CD4-positive, alpha-beta T cell treated with Interleukin-10 for 1 hour (primary cell): Measurements from ENCODE around the gene C6.
"Not testable (repeated sequence)": the region's sequence is repeated elsewhere in the genome, so short reads cannot be mapped to it uniquely, and the experiment has no call there.

Experiments used
- DNase-seq: peaks from one replicate; pipeline ENCODE4 v3.0.0-alpha.2; 2020

The C6 gene

DNA sequence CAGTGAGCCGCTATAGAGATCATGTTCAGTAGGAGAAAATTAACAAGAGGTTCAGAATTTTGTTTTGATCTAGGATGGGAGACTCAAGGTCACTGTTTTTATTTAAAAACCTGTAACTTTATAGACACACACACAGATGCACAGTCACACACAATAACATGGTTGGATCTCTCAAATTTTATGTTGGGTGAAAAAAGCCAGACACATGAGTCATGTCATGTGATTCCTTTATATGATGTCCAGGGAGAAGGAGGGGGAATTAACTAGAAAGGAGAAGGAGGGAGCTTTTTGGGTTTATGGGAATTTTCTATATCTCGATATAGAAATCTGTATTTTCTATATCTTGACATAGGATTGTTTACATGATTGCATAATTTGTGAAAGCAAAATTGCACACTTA is 17.1 kb downstream of the C6 start:
- DNase-seq, result no peak

DNA sequence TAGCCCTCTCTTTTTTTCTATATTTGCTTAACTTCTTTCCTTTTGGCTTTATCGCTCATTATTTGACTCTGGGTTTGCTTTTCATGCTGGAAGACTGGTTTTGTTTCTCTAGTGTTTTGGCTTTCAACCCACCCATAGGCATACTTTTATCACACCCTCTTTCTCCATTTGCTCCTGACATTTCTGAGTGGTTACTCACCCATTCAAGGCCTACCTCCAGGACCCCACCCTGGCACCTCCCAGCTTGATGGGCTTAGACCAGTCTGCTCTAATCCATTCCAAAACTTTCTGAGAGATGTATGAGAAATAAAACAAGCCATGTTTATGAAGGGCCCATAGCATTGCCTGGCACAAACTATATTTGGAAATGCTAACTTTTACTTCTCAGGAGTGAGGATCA is 18.1 kb downstream of the C6 start:
- DNase-seq, result no peak

- no peak for DNase-seq
These were observed 19.0 kb downstream of the C6 start for GRCh38 chr5:41194339-41194738.

DNA sequence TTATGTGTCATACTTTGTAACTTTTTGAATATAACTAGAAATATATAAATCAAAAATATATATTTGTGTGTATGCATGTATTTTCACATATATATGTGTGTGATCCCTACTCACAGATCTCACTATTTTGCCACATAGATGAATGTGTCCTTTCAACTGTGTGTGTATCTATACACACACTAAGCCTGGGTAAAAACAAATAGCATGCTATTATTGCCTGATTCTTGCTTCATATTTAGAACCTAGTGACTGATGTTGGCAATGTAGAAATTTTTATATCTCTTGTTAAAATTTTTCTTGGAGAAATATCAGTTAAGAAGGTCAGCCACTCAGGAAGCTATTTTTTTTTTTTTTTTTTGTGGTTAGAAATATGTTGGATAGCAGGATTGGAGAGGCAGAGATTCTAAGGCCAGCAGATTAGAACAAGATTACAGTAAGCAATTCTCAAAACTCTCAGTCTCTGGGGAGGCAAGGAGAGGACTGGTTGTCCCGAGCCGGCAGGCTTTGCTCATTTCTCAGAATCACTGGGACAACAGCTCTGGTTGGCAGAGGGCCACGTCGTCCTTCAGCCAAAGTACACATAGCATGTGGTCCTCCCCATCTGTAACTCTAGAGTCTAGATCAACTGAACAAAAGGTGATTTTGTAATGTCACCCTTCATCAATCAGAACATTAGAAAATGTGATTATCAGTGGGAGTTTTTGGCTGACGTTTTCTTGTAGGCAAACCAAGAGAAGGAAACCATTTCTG is 19.7 kb downstream of the C6 start:
- no peak for DNase-seq

DNA sequence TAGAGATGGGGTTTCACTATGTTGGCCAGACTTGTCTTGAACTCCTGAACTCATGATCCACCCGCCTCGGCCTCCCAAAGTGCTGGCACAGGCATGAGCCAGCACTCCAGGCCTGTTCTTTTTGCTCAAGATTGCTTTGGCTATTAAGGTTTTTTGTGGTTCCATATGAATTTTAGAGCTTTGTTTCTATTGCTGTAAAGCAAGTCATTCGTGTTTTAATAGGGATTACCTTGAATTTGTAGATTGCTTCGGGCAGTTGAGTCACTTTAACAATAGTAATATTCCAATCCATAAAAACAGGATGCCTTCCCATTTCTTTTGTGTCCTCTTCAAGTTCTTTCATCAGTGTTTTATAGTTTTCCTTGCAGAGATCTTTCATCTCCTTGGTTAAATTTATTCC is 22.1 kb downstream of the C6 start:
- DNase-seq, result no peak

DNA sequence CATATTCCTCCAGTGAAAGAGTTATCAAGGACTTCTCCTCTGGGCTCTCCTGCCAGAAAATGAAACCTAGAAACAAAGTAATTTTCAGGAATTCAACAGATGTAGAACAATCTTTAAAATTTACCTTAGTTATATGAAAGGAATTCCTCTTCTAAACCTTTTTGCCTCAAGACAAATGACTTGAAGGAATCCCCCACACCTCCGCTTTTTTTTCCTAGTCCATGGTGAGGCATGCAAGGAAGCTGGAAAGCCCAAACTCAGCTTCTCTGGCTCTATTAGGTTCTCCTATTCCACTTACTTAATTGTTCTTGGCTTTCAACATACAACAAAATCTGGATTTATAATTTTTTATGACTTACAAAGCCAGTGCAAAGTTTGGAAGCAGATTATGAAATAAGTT is 27.2 kb downstream of the C6 start:
- no peak for DNase-seq

DNA sequence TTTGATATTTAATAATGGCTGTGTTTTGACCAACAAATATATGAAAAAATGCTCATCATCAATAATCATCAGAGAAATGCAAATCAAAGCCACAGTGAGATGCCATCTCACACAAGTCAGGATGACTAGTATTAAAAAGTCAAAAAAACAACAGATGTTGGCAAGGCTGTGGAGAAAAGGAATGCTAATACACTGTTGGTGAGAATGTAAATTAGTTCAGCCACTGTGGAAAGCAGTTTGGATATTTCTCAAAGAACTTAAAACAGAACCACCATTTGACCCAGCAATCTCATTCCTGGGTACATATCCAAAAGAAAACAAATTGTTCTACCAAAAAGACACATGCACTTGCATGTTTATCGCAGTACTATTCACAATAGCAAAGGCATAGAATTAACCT is 30.0 kb downstream of the C6 start:
- DNase-seq, result not testable (repeated sequence)

GRCh38 chr5:41182666-41183065 is 30.7 kb downstream of the C6 start:
- DNase-seq, result no peak

GRCh38 chr5:41181691-41182564 is 31.4 kb downstream of the C6 start:
- no peak for DNase-seq

GRCh38 chr5:41176952-41177351 is 36.4 kb downstream of the C6 start:
- no peak for DNase-seq

- no peak for DNase-seq
These were observed 41.3 kb downstream of the C6 start for GRCh38 chr5:41172012-41172411.

DNA sequence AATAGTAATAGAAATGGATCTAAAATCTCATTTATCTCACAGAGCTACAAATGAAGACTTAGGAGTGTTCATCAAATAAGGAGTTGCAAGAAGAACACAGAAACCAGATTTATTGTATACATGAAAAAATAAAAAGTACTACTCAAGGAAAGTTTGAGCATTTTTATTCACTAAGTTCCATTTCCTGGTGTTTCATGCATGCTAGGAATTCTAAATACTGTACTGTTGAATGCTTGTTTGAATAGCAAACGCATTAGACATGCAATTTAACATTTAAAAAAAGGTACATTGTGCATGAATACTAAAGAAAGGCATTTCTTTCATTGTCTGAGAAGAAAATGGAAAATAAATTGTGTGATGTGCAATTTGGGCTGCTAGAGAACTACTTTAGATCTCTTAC is 52.1 kb downstream of the C6 start:
- DNase-seq, result no peak

DNA sequence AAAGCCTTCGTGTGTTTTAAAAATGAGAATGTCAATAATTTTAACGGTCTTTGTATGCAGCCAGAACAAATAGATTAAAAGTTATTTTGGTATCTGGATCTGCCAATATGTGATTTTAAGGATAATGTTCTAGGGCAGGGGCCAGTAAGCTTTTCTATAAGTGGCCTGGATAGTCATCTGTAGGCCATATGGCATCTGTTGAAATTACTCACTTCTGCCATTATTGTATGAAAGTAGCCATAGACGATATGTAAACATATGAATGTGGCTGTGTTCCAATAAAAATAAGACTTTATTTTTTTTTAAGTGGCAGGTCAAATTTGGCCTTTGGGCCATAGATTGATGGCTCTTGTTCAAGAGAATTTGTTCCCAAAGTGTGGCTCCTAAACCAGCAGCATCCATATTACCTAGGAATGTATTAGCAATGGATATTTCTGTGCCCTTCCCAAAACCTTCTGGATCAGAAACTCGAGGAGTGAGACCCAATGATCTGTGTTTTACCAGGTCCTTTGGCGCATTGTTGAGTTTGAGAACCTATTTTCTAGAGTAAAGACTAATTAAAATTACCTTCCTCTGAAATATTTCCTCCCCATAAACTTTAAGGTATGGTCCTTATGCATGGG is 55.9 kb downstream of the C6 start:
- no peak for DNase-seq

GRCh38 chr5:41156739-41157138 is 56.6 kb downstream of the C6 start:
- no peak for DNase-seq

DNA sequence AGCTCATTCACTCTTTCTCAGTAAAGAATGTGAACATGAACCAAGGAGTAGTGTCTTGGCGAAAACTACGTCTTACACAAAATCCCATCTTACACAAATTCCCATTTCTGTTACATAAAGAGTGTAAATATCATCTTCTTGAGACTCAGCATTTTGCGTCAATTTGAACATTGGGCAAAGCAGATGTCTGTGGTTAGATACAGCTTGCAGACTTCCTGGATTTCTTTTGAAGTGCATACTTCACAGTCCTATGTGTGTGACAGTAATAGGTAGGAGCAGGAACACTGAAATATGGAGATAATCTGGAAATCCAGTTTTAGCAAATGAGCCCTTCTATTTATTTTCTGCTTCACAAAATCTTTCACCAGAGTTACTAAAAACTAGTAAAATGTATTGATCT is 58.8 kb downstream of the C6 start:
- DNase-seq, result no peak

GRCh38 chr5:41151564-41151963 is 61.8 kb downstream of the C6 start:
- DNase-seq, result no peak

DNA sequence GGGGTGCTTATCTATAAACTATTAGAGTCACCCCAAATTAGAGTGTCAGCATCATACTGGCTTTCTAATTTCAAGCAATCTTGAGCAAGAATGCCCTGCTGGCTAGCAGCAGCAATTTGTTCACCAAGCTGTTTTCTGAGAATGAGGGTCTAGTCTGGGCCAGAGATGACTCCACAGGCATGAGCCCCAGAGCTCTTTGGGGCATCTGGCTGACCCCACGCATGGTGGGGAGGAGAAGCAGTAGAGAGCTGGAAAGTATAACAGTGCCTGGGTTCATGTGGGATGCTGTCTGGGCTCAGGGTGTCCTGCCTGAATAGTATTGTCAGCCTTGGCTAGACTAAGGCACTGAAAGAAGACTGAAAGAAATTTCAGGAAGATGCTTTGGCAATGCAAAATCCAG is 64.9 kb downstream of the C6 start:
- DNase-seq, result no peak

DNA sequence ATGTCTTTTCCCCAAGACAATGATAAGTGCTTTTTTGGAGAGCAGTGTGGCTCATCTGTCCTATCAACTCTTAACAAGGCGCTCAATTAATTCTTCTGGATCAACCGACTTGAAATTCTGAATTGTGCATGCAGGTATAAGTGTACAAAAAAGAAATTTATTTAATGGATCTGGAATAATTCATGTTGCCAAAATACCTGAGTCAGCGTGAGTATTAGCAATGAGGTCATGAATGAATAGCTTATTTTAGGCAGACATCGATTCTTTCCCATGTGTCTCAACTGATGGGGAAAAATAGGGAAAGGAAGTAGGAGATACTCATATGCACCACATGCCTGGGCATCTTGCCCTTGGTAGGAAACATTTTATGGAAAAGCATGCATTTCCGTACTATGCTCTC is 68.0 kb downstream of the C6 start:
- no peak for DNase-seq

- DNase-seq, result no peak
These were observed 70.0 kb downstream of the C6 start for GRCh38 chr5:41143131-41143901.

GRCh38 chr5:41127967-41128690 is 85.2 kb downstream of the C6 start:
- no peak for DNase-seq

DNA sequence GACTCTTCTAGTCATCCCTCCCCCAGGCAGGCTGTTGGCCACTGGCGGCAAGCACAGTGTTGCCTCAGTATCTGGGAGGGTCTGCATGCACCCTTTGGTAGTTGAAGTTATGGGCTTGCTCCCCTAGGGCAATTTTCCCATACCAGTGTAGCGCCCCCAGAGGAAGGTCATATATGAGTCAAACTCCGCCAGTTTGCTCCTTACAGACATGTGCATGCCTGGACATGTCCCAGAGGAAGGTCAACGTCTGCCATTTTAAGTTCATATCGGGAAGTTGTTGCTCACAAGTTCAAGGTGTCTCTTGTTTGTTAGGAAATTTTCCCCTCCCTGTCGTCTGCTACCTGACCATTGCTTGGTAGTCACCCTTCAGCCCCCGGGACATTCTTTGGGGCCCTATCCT is 90.9 kb downstream of the C6 start:
- no peak for DNase-seq

- no peak for DNase-seq
These were observed 92.7 kb downstream of the C6 start for GRCh38 chr5:41120600-41120999.

DNA sequence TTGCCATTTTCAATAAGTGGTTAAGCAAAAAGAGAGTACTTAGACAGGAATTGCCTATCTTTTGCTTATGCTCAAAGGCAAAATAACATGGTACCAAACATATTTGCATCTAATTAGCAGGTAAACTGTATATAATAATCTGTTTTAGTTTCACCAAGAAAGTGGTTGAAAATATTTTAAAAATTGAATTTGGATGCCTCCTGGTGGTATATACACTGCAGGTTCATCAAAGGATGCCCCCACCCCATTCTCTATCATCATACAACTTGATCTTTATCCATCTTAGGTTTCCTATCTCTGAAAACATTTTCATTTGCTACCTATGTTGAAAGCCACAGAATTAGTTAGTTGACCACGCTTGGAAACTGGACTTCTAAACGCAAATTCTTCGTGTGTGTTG is 95.2 kb downstream of the C6 start:
- no peak for DNase-seq
